SK-N-SH (cell line): Measurements from ENCODE around the gene CSPG5. TPM values are rescaled to one million over a fixed set of nuclear protein-coding genes. Genes with fewer than 3 reads are reported as not detected.
A peak's percentile ranks its signal among the peaks of the same experiment; 100 is the strongest.

ENCODE experiments used
- CTCF ChIA-PET: fragments of 300-600, 350-600 bp; formaldehyde crosslinking; extraction: SDS; loops from one replicate; lab custom pipeline; 2021; lab: Yijun Ruan, JAX
- POLR2A ChIA-PET: fragments of 350-600 bp; sonication (Branson Sonifier 250); formaldehyde crosslinking; extraction: SDS; loops from one replicate; lab custom pipeline; 2020; ENCODE audit warnings: antibody characterized with exemption, inconsistent platforms; lab: Yijun Ruan, JAX
- DNase-seq: peaks from one replicate; pipeline ENCODE4 v3.0.0; 2012
- H2AFZ ChIP-seq: fragments of 200-600 bp; sonication (generic); 2 replicates; pipeline ENCODE4 v1.8.1; 2016; ENCODE audit warnings: antibody characterized with exemption, mild to moderate bottlenecking, low read depth
- H3F3A ChIP-seq: fragments of 200-600 bp; sonication (generic); replicated peaks from 2 replicates; pipeline ENCODE3; 2016; ENCODE audit warnings: antibody characterized with exemption, mild to moderate bottlenecking; ENCODE audit not compliant: insufficient read depth
- H3K27ac ChIP-seq, 2 experiments: fragments of 200-500 bp in 1 of 2; fragments of 200-600 bp in 1 of 2; sonication (Bioruptor generic) in 1 of 2; sonication (generic), shearing (Covaris generic) in 1 of 2; 2 replicates each; pipeline versions ENCODE4 v1.5.1 to v1.6.1; 2014 to 2016; ENCODE audit warnings: low read depth in 2 of 2, inconsistent platforms in 1 of 2, low read length in 1 of 2, mild to moderate bottlenecking in 1 of 2, mixed read lengths in 1 of 2
- H3K27me3 ChIP-seq: fragments of 200-600 bp; sonication (generic), shearing (Covaris generic); 2 replicates; pipeline ENCODE4 v1.6.1; 2016; ENCODE audit warnings: mixed run types; ENCODE audit not compliant: insufficient read depth
- H3K36me3 ChIP-seq, 2 experiments: fragments of 200-500 bp in 1 of 2; fragments of 200-600 bp in 1 of 2; sonication (Bioruptor generic) in 1 of 2; sonication (generic) in 1 of 2; replicated peaks in 1 of 2; 2 replicates each; pipeline versions ENCODE3 to v1.5.1; 2014 to 2016; ENCODE audit warnings: low read length in 1 of 2, mild to moderate bottlenecking in 1 of 2; ENCODE audit not compliant: insufficient read depth in 2 of 2, control insufficient read depth in 1 of 2
- H3K4me1 ChIP-seq, 2 experiments: fragments of 200-500 bp in 1 of 2; fragments of 200-600 bp in 1 of 2; sonication (Bioruptor generic) in 1 of 2; sonication (generic), shearing (Covaris generic) in 1 of 2; 2 replicates each; pipeline versions ENCODE4 v1.5.1 to v1.6.1; 2014 to 2016; ENCODE audit warnings: low read depth in 1 of 2, low read length in 1 of 2, mixed run types in 1 of 2; ENCODE audit not compliant: insufficient read depth in 2 of 2, control insufficient read depth in 1 of 2
- H3K4me2 ChIP-seq: fragments of 200-600 bp; sonication (generic), shearing (Covaris generic); 2 replicates; pipeline ENCODE4 v1.6.1; 2017; ENCODE audit warnings: mixed run types
- H3K4me3 ChIP-seq, 2 experiments: fragments of 200-500 bp in 1 of 2; fragments of 200-600 bp in 1 of 2; sonication (Bioruptor generic) in 1 of 2; sonication (generic), shearing (Covaris generic) in 1 of 2; 2 replicates each; pipeline versions ENCODE4 v1.5.1 to v1.8.1; 2014 to 2016; ENCODE audit warnings: low read depth in 2 of 2, inconsistent platforms in 1 of 2, low read length in 1 of 2, mild to moderate bottlenecking in 1 of 2, mixed read lengths in 1 of 2, moderate library complexity in 1 of 2
- H3K79me2 ChIP-seq: fragments of 200-600 bp; sonication (generic); 2 replicates; pipeline ENCODE4 v1.8.1; 2017; ENCODE audit warnings: mild to moderate bottlenecking; ENCODE audit not compliant: insufficient read depth
- H3K9ac ChIP-seq: fragments of 200-600 bp; sonication (generic); 2 replicates; pipeline ENCODE4 v1.6.1; 2017; ENCODE audit warnings: mixed run types
- H3K9me2 ChIP-seq: fragments of 200-600 bp; sonication (generic); 2 replicates; pipeline ENCODE4 v1.6.1; 2017; ENCODE audit warnings: mixed run types
- H3K9me3 ChIP-seq: fragments of 200-600 bp; sonication (generic); 2 replicates; pipeline ENCODE4 v1.6.1; 2017; ENCODE audit warnings: mixed run types, mild to moderate bottlenecking, moderate library complexity
- H4K20me1 ChIP-seq: fragments of 200-600 bp; sonication (generic); 2 replicates; pipeline ENCODE4 v1.6.1; 2017; ENCODE audit warnings: mild to moderate bottlenecking, mixed run types; ENCODE audit not compliant: insufficient read depth
- FOSL2 ChIP-seq: IDR thresholded peaks from 2 replicates; pipeline ENCODE4 v1.4.0; 2012; ENCODE audit warnings: low read depth, mild to moderate bottlenecking, moderate library complexity, borderline replicate concordance
- GABPA ChIP-seq: IDR thresholded peaks from 2 replicates; pipeline ENCODE4 v1.4.0; 2012; ENCODE audit warnings: low read depth, mild to moderate bottlenecking
- POLR2AphosphoS5 ChIP-seq: IDR thresholded peaks from 2 replicates; pipeline ENCODE4 v1.6.1; 2012; ENCODE audit warnings: low read depth, low read length
- RAD21 ChIP-seq: IDR thresholded peaks from 2 replicates; pipeline ENCODE4 v1.6.1; 2012; ENCODE audit warnings: mild to moderate bottlenecking, low read length
- RFX5 ChIP-seq: IDR thresholded peaks from 2 replicates; pipeline ENCODE4 v1.6.1; 2012; ENCODE audit warnings: mild to moderate bottlenecking, improper control_type of control experiment, low read length
- SIN3A ChIP-seq: IDR thresholded peaks from 2 replicates; pipeline ENCODE4 v1.6.1; 2012; ENCODE audit warnings: low read depth, mild to moderate bottlenecking, low read length, moderate library complexity, borderline replicate concordance
- TAF1 ChIP-seq: IDR thresholded peaks from 2 replicates; pipeline ENCODE4 v1.6.1; 2012; ENCODE audit warnings: low read depth, mild to moderate bottlenecking, low read length, moderate library complexity, borderline replicate concordance
- WGBS: methylation state at CpG from one replicate; pipeline ENCODE4 v1.1.6; 2017; ENCODE audit warnings: low lambda C conversion rate; 5-methylcytosine and 5-hydroxymethylcytosine counted together
- polyA plus RNA-seq, 3 experiments: library from polyadenylated mRNA; depleted of rRNA; stranded (reverse); fragments of >200 nt; gene quantifications; 2 replicates each; pipeline ENCODE4 v1.2.3, GENCODE V29; 2012
- TF ChIP-seq, protein P1 (sequence below): IDR thresholded peaks from 2 replicates; pipeline ENCODE4 v1.4.0; 2012; ENCODE audit warnings: low read depth

CSPG5 gene
- polyA plus RNA-seq, 1 of the 3 experiments (the other 2 are of a cell fraction): 0.58 TPM

DNA sequence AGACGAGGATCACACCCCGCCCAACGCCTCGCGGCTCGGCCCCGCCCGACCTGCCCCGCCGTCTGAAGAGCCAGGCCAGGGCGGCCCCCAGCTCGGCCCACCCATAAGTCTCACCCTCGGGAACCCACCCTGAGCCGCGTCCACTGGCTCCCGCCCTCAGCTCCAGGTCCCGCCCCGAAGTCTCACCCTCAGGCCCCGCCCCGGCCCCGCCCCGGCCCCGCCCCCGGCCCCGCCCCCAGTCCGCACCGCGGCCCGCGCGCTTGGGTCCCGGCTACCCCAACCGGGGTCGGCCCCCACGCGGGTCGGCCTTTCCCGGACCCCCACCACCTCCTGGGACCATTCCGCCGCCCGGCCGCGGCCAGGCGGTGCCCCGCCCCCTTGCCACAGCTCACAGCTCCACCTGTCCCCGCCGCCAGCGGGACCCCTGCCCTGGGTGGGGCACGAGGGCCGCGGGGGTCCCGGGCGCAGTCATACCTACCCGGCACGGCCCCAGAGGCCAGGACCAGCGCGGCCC, 489 bp downstream of the CSPG5 start:
- H3K4me1 ChIP-seq: peaks cover 0 to 13% of the 10 kb centered on the region in 2 experiments; a peak in 1 of 4 replicates
- TF ChIP-seq SIN3A (no peak), FOSL2 (no peak), GABPA (no peak), TAF1 (no peak), RFX5 (no peak), RAD21 (no peak), POLR2AphosphoS5 (no peak)
- 2% methylated on average over 20 of the region's 57 CpGs for whole genome bisulfite sequencing
- peak overlapping the region; percentile 53 to 57; a peak in 3 of 4 replicates for H3K4me3 ChIP-seq
- peak overlapping the region; percentile 82; the same call in 1 of the 2 replicates for H3K4me2 ChIP-seq
- peak overlapping the region; percentile 82 for H2AFZ ChIP-seq
- peaks cover 17% of the 10 kb centered on the region for H3F3A ChIP-seq
- DNase-seq: peak; percentile 93
- no peaks in the 10 kb centered on the region for H4K20me1 ChIP-seq
- H3K9me2 ChIP-seq: no peaks in the 10 kb centered on the region
- H3K9me3 ChIP-seq: no peaks in the 10 kb centered on the region
- H3K27ac ChIP-seq: no peak overlapping the region
- H3K79me2 ChIP-seq: no peaks in the 10 kb centered on the region
- CTCF ChIA-PET: interaction anchor here (0.6 to 1.5 kb wide), 3 partner anchors 47 to 102 kb away, joined by 3 read pairs; no protein-coding TSS in a partner anchor
- POLR2A ChIA-PET: no interaction called here
- H3K9ac ChIP-seq: no peak overlapping the region
- H3K36me3 ChIP-seq: no peaks in the 10 kb centered on the region
- H3K27me3 ChIP-seq: peaks cover 7% of the 10 kb centered on the region; the same call in 1 of the 2 replicates

DNA sequence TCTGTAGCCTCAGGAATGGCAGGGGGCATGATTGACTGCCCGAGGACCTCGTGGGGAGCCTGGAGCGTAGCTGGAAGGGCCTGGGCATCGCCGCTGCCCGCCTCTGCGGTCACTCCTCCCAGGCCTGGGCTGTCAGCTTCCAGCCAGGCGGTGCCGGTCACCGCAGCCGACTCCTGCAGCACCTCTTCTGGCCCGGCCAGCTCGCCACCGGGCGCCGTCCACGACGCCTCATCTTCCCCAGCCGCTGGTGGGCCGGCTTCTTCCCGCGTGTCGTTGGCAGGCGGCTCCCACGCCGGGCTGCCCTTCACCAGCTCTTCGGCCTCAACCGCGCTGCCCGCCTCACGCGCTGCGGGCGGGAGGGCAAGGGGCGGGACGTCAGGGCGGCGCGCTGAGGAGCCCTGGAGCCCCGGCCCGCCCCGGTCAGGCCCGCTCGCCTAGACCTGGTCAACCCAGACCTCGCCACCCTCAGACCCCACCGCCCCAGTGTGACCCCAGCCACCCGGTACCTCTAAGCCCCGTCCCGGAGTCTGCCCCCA, 1.0 kb downstream of the CSPG5 start:
- H3K9ac ChIP-seq: no peak overlapping the region
- peak; percentile 73 for DNase-seq
- ChIA-PET POLR2A (no interaction called here), CTCF (interaction anchor here (0.7 to 1.5 kb wide), 4 partner anchors 16 to 101 kb away, joined by 3 to 4 read pairs (median 3); no protein-coding TSS in a partner anchor)
- H3K9me2 ChIP-seq: no peaks in the 10 kb centered on the region
- no peaks in the 10 kb centered on the region for H3K9me3 ChIP-seq
- peak overlapping the region; percentile 82 for H2AFZ ChIP-seq
- H3K27me3 ChIP-seq: peaks cover 7% of the 10 kb centered on the region; the same call in 1 of the 2 replicates
- TF ChIP-seq, protein P1, sequence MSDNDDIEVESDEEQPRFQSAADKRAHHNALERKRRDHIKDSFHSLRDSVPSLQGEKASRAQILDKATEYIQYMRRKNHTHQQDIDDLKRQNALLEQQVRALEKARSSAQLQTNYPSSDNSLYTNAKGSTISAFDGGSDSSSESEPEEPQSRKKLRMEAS: peak; percentile 72; the same call in 1 of the 2 replicates
- TF ChIP-seq SIN3A: no peak
- H3K4me3 ChIP-seq: peak overlapping the region; percentile 37 to 57; a peak in 3 of 4 replicates
- no peaks in the 10 kb centered on the region for H4K20me1 ChIP-seq
- no peaks in the 10 kb centered on the region for H3K36me3 ChIP-seq
- peak overlapping the region; percentile 82; the same call in 1 of the 2 replicates for H3K4me2 ChIP-seq
- H3K4me1 ChIP-seq: peaks cover 0 to 13% of the 10 kb centered on the region in 2 experiments; a peak in 1 of 4 replicates
- H3K27ac ChIP-seq: no peak overlapping the region
- WGBS: 3% methylated on average over 7 of the region's 49 CpGs
- H3F3A ChIP-seq: peaks cover 17% of the 10 kb centered on the region
- H3K79me2 ChIP-seq: no peaks in the 10 kb centered on the region
